ENCODE measurements around the gene DYNC1I2. TPM values are rescaled to one million over a fixed set of nuclear protein-coding genes. Genes with fewer than 3 reads are reported as not detected.

The DYNC1I2 gene
- total RNA-seq, 1 experiment from 2014 or later: 39.4 TPM

DNA sequence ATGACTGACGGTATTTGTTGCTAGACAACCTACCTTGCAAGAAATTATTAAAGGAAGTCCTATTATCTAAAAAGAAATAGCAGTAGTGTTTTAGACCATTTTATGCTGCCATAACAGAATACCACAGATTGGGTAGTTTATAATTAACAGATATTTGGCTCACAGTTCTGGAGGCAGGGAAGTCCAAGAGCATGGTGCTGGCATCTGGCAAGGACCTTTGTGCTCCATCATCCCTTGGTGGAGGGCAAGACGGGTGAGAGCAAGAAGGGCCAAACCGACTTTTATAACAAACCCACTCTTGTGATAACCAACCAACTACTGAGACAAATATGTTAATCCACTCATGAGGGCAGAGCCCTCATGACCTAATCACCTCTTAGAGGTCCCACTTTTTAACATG lies 91.2 kb downstream of the DYNC1I2 start:
- no peaks in the 10 kb centered on the region for H3K36me3 ChIP-seq (ENCODE audit: control insufficient read depth in 1 of 2, insufficient read depth in 2 of 2, low read length in 2 of 2)
- no peaks in the 10 kb centered on the region for H3K9me2 ChIP-seq (ENCODE audit: insufficient read depth)
- intact Hi-C loops (cut with micrococcal nuclease): no loop called here
- no peak for ATAC-seq
- H3K4me1 ChIP-seq (ENCODE audit: control insufficient read depth in 1 of 2, insufficient read depth in 2 of 2, low read length in 2 of 2): no peaks in the 10 kb centered on the region
- no peak overlapping the region for H3K4me3 ChIP-seq (replicated peaks in 1 of 2; ENCODE audit: low read depth in 1 of 2, low read length in 2 of 2)
- H3K79me2 ChIP-seq (ENCODE audit: insufficient read depth, low read length): no peaks in the 10 kb centered on the region
- H2AFZ ChIP-seq (ENCODE audit: low read depth, low read length, poor library complexity, severe bottlenecking): no peak overlapping the region
- H3K27me3 ChIP-seq (ENCODE audit: insufficient read depth, low read length): no peaks in the 10 kb centered on the region
- ChIA-PET RAD21 (ENCODE audit: low non-redundant PET in 1 of 2, low total read pairs in 2 of 2, uncharacterized antibody in 2 of 2, unreplicated experiment in 2 of 2) (no interaction called here), POLR2A (no interaction called here), CTCF (no interaction called here)
- no peaks in the 10 kb centered on the region; a peak in 1 of 4 replicates for H3K9me3 ChIP-seq (ENCODE audit: control insufficient read depth in 1 of 2, insufficient read depth in 1 of 2, low read depth in 1 of 2, low read length in 2 of 2)
- no peak overlapping the region for H3K4me2 ChIP-seq (ENCODE audit: low read length)
- no TSS peak for BruUV-seq (replicated peaks)
- no peak for DNase-seq (ENCODE audit: low read depth, low spot score)
- H4K20me1 ChIP-seq (ENCODE audit: insufficient read depth): no peaks in the 10 kb centered on the region
- TF ChIP-seq RAD21 (IDR thresholded peaks at IDR 0.05; ENCODE audit: low read depth): no peak
- TF ChIP-seq, protein P1, sequence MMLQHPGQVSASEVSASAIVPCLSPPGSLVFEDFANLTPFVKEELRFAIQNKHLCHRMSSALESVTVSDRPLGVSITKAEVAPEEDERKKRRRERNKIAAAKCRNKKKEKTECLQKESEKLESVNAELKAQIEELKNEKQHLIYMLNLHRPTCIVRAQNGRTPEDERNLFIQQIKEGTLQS (IDR thresholded peaks at IDR 0.05): no peak
- TF ChIP-seq SP1 (IDR thresholded peaks at IDR 0.05; ENCODE audit: low read depth): no peak
- no peak for TF ChIP-seq ZFX (IDR thresholded peaks at IDR 0.05)
- TF ChIP-seq TCF7L2 (IDR thresholded peaks at IDR 0.05; ENCODE audit: borderline replicate concordance, extremely low read depth, insufficient read depth, insufficient read length): no peak
- TF ChIP-seq CBX3 (IDR thresholded peaks at IDR 0.05; ENCODE audit: low read depth): no peak
- no peak for TF ChIP-seq ELF1 (IDR thresholded peaks at IDR 0.05; ENCODE audit: borderline replicate concordance, low read depth)
- TF ChIP-seq, protein P2, sequence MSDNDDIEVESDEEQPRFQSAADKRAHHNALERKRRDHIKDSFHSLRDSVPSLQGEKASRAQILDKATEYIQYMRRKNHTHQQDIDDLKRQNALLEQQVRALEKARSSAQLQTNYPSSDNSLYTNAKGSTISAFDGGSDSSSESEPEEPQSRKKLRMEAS (IDR thresholded peaks at IDR 0.05): no peak
- TF ChIP-seq EZH2phosphoT487 (IDR thresholded peaks at IDR 0.05; ENCODE audit: borderline replicate concordance): no peak
- no peak for TF ChIP-seq JUND (IDR thresholded peaks at IDR 0.05)
- no peak for TF ChIP-seq EGR1 (IDR thresholded peaks at IDR 0.05; ENCODE audit: low read depth)
- no peak for TF ChIP-seq POLR2A (IDR thresholded peaks at IDR 0.05; ENCODE audit: borderline replicate concordance, extremely low read depth, insufficient read depth, insufficient read length)
- TF ChIP-seq, protein P3, sequence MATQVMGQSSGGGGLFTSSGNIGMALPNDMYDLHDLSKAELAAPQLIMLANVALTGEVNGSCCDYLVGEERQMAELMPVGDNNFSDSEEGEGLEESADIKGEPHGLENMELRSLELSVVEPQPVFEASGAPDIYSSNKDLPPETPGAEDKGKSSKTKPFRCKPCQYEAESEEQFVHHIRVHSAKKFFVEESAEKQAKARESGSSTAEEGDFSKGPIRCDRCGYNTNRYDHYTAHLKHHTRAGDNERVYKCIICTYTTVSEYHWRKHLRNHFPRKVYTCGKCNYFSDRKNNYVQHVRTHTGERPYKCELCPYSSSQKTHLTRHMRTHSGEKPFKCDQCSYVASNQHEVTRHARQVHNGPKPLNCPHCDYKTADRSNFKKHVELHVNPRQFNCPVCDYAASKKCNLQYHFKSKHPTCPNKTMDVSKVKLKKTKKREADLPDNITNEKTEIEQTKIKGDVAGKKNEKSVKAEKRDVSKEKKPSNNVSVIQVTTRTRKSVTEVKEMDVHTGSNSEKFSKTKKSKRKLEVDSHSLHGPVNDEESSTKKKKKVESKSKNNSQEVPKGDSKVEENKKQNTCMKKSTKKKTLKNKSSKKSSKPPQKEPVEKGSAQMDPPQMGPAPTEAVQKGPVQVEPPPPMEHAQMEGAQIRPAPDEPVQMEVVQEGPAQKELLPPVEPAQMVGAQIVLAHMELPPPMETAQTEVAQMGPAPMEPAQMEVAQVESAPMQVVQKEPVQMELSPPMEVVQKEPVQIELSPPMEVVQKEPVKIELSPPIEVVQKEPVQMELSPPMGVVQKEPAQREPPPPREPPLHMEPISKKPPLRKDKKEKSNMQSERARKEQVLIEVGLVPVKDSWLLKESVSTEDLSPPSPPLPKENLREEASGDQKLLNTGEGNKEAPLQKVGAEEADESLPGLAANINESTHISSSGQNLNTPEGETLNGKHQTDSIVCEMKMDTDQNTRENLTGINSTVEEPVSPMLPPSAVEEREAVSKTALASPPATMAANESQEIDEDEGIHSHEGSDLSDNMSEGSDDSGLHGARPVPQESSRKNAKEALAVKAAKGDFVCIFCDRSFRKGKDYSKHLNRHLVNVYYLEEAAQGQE (IDR thresholded peaks at IDR 0.05; ENCODE audit: low read depth): no peak
- TF ChIP-seq FOSL1 (IDR thresholded peaks at IDR 0.05; ENCODE audit: low read depth): no peak
- TF ChIP-seq SRF (IDR thresholded peaks at IDR 0.05; ENCODE audit: low read depth): no peak
- TF ChIP-seq YY1 (IDR thresholded peaks at IDR 0.05; ENCODE audit: extremely low read depth, insufficient replicate concordance, low read depth, low read length): no peak
- no peak for TF ChIP-seq EZH2 (IDR thresholded peaks at IDR 0.05)
- H3K9ac ChIP-seq (ENCODE audit: low read length): no peak overlapping the region
- no peak overlapping the region for H3K27ac ChIP-seq (ENCODE audit: low read depth, low read length)
